Posterior vena cava (tissue), 2 donors: Measurements from ENCODE around the gene DNASE1L1. TPM values are rescaled to one million over a fixed set of nuclear protein-coding genes. Genes with fewer than 3 reads are reported as not detected.

Source experiments
- DNase-seq: peaks from one replicate; pipeline ENCODE4 v3.0.0-alpha.2; 2020; ENCODE audit warnings: low spot score
- intact Hi-C, 2 donors: fragments of 100-400 bp; cut with DNase I; formaldehyde crosslinking; loops; one replicate each; pipeline versions ENCODE4 v1.14.1 to v1.14.2; 2022 to 2023
- microRNA-seq, 2 donors: library from miRNA; unstranded; fragments of <30 nt; microRNA quantifications; one replicate each; pipeline ENCODE4 v1.2.0, GENCODE V29; 2020 to 2021; ENCODE audit warnings: borderline microRNAs expressed in 2 of 2
- total RNA-seq, 2 donors: library from RNA; stranded (reverse); fragmentation: NEBNext Ultra II Directional; extraction: Animal tissue kit (Norgen Biotek cat#: 25700); gene quantifications; one replicate each; pipeline ENCODE4 v1.2.1, GENCODE V29; 2021
- donor health status: DM: yes; HTN: yes; CAD: no.
- donor health status: DM: yes; HTN: yes; CAD: no.

Gene DNASE1L1
- total RNA-seq, 2 donors from 2014 or later: 15.9 to 20.0 TPM

DNA sequence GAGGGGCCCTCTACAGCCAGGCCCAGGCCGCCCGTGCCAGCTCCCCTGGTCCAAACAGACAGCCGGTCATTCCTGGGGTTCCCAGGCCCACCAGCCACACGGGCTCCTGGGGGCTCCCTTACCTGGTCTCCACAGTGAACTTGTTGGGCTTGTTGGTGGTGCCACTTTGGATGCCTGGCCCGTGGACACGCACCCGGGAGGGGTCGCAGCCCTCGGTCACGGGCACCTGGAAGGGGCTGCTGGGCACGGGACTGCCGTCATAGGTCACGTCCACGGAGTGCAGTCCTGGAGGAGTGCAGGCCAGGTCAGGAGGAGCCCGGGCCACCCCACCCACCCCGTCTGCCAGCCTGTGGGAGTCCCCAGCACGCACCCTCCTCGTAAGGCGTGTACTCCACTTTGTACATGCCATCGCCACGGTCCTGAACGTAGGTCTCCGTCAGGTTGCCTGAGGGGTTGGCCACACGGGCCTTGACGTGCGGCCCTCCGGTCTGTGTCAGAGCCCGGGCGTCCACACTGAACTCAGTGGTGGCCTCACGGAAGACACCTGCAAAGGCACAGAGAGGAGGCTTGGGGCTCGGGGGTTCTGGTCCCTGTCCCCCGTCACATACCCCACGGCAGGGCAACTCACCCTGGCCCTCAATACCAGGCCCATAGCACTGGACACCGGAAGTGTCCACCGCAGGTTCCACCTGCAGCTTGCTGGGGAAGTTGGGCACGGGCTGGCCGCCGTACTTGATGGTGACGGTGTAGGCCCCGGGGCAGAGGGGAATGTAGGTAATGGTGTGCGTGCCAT is 49.5 kb downstream of the DNASE1L1 start:
- DNase-seq: no peak
- intact Hi-C loops: no loop called here

DNA sequence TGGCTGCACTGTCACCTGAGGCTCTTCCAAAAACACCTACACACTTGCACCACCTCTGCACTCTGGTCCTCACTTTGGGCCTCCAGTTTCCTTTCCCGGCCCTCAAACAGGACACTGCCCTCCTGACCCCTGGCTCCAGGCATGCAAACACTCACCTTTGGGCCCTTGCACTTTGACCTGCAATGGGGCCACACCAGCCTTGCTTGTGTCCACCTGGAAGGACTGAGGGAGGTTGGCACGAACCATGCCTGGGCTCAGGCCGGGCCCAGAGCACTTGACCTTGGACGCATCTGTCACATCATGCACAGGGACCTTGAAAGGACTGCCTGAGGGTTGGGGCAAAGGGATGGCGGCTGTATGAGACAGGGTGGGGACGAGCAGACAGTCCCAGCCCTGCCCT is 50.2 kb downstream of the DNASE1L1 start:
- DNase-seq: no peak

DNA sequence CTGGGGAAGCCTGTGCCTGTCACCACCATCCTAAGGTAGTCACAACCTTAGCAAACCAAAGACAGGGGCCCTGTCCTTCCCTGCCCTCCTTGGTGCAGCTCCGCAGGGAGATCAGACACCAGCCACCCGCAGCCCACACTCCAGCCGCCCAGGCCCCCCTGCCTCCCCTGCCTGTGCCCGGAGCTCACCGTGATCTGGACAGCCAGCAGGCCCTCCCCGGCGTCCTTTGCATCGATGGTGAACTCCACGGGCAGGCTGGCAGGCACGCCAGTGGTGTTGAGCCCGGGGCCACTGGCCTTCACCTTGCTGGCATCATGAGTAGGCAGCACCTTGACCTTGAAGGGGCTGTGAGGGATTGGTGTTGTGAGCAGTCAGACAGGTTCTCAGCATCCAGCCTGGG is 51.0 kb downstream of the DNASE1L1 start:
- intact Hi-C loops: no loop called here
- DNase-seq: no peak

More for the DNA sequence above, 50.2 kb downstream of the DNASE1L1 start:
- intact Hi-C loops: no loop called here

DNA sequence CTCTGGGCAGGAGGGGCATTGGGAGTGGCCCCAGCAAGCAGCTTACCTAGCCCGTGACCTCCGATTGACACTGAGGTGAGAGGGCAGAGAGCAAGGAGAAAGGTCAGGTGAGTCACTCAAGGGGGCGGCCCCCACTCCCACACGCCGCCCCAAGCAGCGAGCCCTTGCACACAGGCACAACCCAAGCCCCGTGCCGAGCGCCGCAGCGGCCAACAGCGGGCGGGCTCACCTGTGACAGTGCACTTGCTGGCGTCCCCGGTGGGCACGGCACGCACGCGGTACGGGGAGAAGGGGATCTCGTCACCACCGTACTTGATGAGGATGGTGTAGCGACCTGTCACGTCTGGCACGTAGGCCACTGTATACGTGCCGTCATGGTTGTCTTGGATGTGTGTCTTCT is 51.8 kb downstream of the DNASE1L1 start:
- no peak for DNase-seq
- intact Hi-C loops: no loop called here

DNA sequence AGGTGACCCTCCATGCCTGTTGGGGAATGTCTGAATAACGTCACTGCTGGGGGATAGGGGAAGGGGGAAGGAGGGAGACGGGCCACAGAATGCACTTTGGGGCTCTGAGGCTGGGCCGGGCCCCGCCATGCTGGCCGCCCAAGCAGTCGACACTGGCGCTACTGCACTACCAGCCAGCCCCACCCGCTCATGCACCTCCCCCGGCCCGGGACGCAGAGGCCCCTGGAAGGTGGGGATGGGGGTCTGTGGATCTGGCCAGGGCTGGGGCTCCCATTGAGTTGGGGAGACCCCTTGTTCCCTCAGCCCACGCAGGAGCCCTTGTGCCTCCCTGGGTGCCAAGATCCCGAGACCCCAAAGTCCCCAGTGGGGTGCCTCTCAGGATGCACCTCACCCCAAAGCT is 52.5 kb downstream of the DNASE1L1 start:
- intact Hi-C loops: no loop called here
- DNase-seq: no peak

DNA sequence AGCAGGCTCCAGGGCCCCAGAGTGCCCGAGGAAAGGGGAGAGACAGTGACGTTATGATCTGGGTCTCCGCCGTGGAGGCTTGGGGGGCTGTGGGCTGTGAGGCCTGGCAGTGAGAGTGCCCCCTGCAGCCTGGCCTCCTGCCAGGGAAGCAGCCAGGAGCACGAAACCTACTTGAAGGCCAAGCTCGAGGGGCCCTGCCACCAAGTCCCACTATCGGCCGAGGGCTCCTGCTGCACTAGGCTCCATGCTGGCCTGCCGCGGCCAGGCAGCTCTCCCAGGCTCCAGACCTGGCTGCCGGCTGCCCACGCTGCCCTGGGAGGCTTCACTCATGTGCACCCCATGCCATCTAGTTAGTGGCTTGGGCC is 53.3 kb downstream of the DNASE1L1 start:
- DNase-seq: no peak
- intact Hi-C loops: no loop called here

DNA sequence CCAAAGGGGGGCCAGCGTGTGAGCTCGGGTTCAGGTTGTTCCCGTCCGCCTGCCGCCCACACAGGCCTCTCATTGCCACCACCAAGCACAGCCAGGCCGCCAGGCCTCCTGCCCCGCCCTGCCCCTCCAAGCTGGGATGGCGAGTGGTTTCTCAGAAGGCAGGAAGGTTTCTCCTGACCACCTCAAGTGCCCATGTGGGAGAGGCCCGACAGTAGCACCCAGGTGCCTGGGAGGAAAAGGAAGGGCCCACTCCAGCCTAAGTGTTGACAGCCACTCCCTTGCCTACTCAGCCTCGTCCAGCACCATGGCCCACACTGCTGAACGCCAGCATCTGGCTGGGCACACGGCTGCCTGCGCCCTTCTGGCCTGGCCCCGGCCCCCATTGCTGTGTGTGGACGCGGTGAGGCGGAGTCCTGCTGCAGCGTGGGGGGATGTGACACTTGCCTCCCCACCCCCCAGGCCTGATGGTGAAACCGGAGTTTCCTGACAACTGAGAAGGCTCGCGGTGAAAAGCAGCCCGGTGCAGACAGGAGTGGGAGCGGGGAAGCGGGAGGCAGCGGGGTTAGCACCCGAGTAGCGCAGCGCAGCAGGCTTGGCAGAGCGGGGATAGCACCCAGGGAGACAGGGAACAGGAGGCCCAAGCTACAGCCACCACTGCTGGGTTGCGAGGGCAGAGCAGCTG is 53.8 kb downstream of the DNASE1L1 start:
- DNase-seq: no peak
- intact Hi-C loops: no loop called here

DNA sequence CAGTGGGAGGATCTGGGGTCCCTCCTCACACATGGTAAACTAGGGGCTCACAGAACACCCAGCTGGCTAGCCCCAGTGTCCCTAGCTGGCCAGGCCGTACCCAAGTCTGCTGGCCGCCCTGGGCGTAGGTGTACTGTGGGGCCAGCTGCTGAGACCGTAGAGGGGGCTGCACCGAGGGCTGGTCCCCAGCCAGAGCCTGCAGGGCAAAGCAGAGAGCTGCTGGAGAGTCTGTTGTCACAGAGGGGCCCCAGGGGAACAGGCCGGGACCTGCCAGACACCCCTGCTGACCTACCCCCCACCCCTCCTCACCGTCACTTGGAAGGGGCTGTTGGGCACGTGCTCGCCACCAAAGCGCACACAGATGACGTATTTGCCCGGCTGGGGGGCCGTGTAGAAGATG is 54.5 kb downstream of the DNASE1L1 start:
- DNase-seq: no peak
- intact Hi-C loops: no loop called here

DNA sequence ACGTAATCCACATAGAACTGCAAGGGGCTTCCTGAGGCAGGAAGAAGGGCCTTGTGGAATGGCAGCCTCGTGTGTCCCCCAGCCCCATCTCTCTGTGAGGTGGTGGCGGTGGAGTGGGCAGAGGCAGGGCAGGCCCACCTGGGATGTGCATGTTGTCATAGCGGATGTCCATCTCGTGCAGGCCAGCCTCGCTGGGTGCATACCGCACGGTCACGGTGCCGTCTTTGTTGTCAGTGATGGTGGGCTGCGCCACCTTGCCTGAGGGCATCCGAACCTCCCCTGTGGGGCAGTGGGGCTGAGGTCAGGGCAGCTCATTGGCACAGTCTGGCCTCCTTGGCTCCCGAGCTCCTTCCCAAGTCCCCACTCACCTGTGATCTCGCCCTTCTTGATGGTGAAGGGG is 55.0 kb downstream of the DNASE1L1 start:
- intact Hi-C loops: no loop called here
- DNase-seq: no peak

DNA sequence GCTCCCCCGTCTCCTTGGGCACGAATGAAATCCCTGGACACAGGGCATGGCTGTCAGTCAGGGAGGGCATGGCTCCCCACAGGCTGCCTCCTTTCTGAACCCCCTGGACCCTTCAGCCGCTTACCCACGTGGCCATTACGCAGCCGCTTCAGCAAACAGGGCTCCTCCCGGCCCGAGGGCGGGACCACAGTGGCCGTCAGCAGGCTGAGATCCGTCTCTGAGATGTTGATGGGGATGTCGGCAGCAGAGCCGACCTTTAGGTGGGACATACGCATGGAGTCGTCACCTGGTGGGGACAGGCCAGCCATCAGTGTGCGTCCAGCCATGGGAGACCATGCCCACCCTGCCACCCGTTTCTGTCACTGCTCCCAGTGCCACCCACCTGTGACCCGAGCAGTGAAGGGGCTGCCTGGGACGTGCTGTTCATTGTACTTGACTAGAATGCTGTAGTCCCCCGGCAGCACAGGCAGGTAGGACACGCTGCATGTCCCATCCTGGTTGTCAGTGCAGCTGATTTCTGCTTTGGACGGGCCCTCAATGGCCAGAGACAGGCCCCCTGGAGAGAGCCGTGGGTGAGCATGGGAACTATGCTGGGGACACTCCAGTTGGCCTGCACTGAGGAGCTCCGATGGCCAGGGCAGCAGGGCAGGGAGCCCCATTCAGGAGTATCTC is 55.7 kb downstream of the DNASE1L1 start:
- no peak for DNase-seq
- intact Hi-C loops: no loop called here

DNA sequence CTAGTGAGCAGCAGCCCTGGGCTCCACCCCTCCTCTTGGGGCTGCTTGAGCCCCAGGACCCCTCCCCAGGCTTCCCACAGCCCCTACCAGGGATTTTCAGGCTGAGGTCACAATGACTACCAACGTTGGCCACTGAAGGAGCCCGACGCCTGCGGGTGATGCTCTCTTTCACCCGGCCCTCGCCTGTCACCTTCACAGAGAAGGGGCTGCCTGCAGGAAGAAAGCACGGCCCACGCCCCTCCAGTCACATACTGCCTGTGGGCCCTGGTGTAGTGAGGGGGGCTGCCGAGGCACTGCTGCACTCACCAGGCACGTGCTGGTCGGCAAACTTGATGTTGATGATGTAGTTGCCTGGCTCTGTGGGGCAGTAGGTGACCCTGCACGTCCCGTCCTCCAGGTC is 56.6 kb downstream of the DNASE1L1 start:
- intact Hi-C loops: no loop called here
- no peak for DNase-seq

DNA sequence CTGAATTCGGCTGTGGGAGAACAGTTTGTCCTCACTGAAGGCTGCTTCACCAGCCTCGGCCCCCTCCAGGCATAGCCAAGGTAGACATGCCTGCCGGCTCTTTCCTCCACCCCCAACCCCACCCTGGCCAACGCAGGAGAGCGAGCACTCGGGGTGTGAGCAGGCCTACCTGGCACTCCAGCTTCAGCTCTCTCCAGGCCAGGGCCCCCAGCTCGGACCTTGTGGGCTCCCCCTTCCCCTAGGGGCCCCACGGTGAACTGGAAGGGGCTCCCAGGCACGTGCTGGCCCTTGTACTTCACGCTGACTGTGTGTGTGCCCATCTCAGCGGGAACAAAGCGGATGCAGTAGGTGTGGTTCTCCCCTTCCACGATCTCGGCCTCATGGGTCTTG is 57.0 kb downstream of the DNASE1L1 start:
- intact Hi-C loops: no loop called here
- DNase-seq: no peak

Small RNA genes within 50 kb of the gene (microRNA-seq; reads per million reads assigned to microRNA genes)
- 0 to 0.65 reads per million in 2 donors for gene MIR6858

Other genes starting within 250 kb of the DNASE1L1 start
- gene OPN1MW, start 226.7 kb downstream of the DNASE1L1 start, total RNA-seq: not detected
- gene OPN1MW2, start 189.5 kb downstream of the DNASE1L1 start, total RNA-seq: not detected
- not detected for gene OPN1MW3, start 151.7 kb downstream of the DNASE1L1 start, total RNA-seq
- gene TEX28, start 114.1 kb downstream of the DNASE1L1 start, total RNA-seq: not detected
- gene TKTL1, start 113.5 kb downstream of the DNASE1L1 start, total RNA-seq: under 1 TPM; 0.29 to 0.46 TPM
- gene FLNA, start 34.6 kb downstream of the DNASE1L1 start, total RNA-seq: 1,000 to 10,000 TPM; 5,571 to 6,731 TPM
- 10 to 100 TPM; 61.8 to 67.2 TPM for gene EMD, start 30.0 kb downstream of the DNASE1L1 start, total RNA-seq
- gene RPL10, start 10.9 kb downstream of the DNASE1L1 start, total RNA-seq: 1,000 to 10,000 TPM; 2,294 to 2,387 TPM
- 10 to 100 TPM; 25.3 to 28.1 TPM for gene TAFAZZIN, start 2.3 kb upstream of the DNASE1L1 start, total RNA-seq
- gene ATP6AP1, start 19.4 kb upstream of the DNASE1L1 start, total RNA-seq: 10 to 100 TPM; 43.8 to 59.9 TPM
- gene GDI1, start 27.9 kb upstream of the DNASE1L1 start, total RNA-seq: 100 to 1,000 TPM; 106 to 108 TPM
- gene FAM50A, start 34.9 kb upstream of the DNASE1L1 start, total RNA-seq: 10 to 100 TPM; 52.7 to 63.3 TPM
- gene PLXNA3, start 49.0 kb upstream of the DNASE1L1 start, total RNA-seq: 10 to 100 TPM; 23.7 to 31.1 TPM
- 10 to 100 TPM; 10.2 to 15.0 TPM for gene LAGE3, start 70.0 kb upstream of the DNASE1L1 start, total RNA-seq
- gene UBL4A, start 77.4 kb upstream of the DNASE1L1 start, total RNA-seq: 10 to 100 TPM; 30.1 TPM
- gene SLC10A3, start 81.4 kb upstream of the DNASE1L1 start, total RNA-seq: 10 to 100 TPM; 27.4 to 31.3 TPM
- 10 to 100 TPM; 26.1 to 28.6 TPM for gene FAM3A, start 107.0 kb upstream of the DNASE1L1 start, total RNA-seq
- 10 to 100 TPM; 51.9 to 55.4 TPM for gene G6PD, start 137.6 kb upstream of the DNASE1L1 start, total RNA-seq
- gene IKBKG, start 138.4 kb upstream of the DNASE1L1 start, total RNA-seq: 10 to 100 TPM; 24.2 to 25.6 TPM
- gene CTAG1A, start 175.9 kb upstream of the DNASE1L1 start, total RNA-seq: not detected
- not detected for gene CTAG1B, start 210.0 kb upstream of the DNASE1L1 start, total RNA-seq
- 1 to 10 TPM in 1 of 2 donors, not detected in 1; 1.2 TPM for gene CTAG2, start 244.3 kb upstream of the DNASE1L1 start, total RNA-seq